ENCODE measurements around the gene TMEM121. TPM values are rescaled to one million over a fixed set of nuclear protein-coding genes. Genes with fewer than 3 reads are reported as not detected.

TMEM121 gene
- total RNA-seq (1 to 10 TPM in 4 of 5 donors, not detected in 1; 1.3 to 8.2 (median 2.1) TPM), polyA plus RNA-seq (1 to 10 TPM in 2 of 3 donors, under 1 TPM in 1; 0.93 to 4.2 (median 1.2) TPM)
- long read RNA-seq, donor 1, partial matches to known transcripts = 0 of 1 reads
- long read RNA-seq, donor 1, other reads (novel, unspliced or antisense) = 0 of 1 reads
- long read RNA-seq, donor 2, partial matches to known transcripts = 0 of 1 reads
- long read RNA-seq, donor 2, other reads (novel, unspliced or antisense) = 0 of 1 reads
- long read RNA-seq, donor 3, partial matches to known transcripts = 0 of 1 reads
- long read RNA-seq, donor 3, other reads (novel, unspliced or antisense) = 0 of 1 reads
- long read RNA-seq, donor 4 = 0 reads
- long read RNA-seq, donor 5, partial matches to known transcripts = 0 of 1 reads
- long read RNA-seq, donor 5, other reads (novel, unspliced or antisense) = 0 of 1 reads
- long read RNA-seq, donor 6, partial matches to known transcripts = 0 of 3 reads
- long read RNA-seq, donor 6, other reads (novel, unspliced or antisense) = 0 of 3 reads
- long read RNA-seq, donor 7, partial matches to known transcripts = 0 of 1 reads
- long read RNA-seq, donor 7, other reads (novel, unspliced or antisense) = 0 of 1 reads
- long read RNA-seq, donor 8, partial matches to known transcripts = 0 of 1 reads
- long read RNA-seq, donor 8, other reads (novel, unspliced or antisense) = 0 of 1 reads
- long read RNA-seq, donor 9 = 0 reads
- long read RNA-seq, donor 10, partial matches to known transcripts = 0 of 2 reads
- long read RNA-seq, donor 10, other reads (novel, unspliced or antisense) = 0 of 2 reads

DNA sequence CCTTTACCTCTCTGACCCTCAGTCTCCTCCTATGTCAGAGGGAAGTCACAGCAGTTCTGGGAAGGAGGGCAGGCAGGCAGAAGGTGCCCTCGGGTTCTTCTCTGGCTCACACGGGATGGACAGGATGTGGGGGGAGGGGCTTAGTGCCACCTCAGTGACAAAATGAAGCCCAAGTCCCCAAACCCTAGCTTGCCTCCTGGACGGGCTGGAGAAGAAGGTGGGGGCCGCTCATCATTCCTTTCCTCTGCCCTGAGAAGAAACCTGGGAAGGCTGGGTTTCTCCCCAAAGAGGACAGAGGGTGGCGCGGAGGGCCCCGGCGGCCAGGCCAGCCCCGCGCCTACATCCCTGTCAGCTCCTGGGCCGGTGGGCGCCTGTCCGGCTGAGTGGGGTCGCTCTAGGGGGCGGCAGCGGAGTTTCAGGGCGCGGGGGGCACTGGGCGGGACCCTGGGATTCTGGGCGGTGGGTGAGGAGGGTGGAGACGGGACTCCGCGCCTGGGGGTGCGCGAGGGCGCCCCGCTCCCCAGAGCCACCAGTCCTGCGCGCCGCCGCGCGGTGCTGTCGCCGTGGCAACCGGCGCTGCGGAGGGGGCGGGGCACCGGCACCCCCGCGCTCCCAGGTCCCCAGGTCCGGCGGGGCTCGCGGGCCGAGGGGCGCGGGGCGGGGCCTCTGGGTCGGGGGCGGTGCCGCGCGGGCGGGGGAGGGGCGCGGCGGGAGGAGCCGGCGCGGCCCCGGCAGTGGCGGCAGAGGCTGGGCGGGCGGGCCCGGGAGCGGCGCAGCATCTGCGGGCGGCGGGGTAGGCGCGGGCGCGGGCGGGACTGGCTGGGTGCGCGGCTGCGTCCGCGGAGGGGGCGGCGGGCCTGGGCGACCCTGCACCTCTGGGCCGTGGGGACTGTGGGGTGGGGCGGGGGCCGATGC, at the start of gene TMEM121:
TMEM121 (plus strand) TSS at position 723 of the 915 bp plus-strand sequence. CDS start 2,252 bp downstream, outside the sequence.
- H3K4me3 ChIP-seq = peak within 1 kb of the TSS; percentile 56 to 74 (median 66)
- 1 to 18% (median 2%) methylated on average over 8 to 87 of the region's 88 CpGs for WGBS, 5 donors
- no peaks in the 10 kb centered on the region for H3K9me3 ChIP-seq
- TF ChIP-seq, protein P1, sequence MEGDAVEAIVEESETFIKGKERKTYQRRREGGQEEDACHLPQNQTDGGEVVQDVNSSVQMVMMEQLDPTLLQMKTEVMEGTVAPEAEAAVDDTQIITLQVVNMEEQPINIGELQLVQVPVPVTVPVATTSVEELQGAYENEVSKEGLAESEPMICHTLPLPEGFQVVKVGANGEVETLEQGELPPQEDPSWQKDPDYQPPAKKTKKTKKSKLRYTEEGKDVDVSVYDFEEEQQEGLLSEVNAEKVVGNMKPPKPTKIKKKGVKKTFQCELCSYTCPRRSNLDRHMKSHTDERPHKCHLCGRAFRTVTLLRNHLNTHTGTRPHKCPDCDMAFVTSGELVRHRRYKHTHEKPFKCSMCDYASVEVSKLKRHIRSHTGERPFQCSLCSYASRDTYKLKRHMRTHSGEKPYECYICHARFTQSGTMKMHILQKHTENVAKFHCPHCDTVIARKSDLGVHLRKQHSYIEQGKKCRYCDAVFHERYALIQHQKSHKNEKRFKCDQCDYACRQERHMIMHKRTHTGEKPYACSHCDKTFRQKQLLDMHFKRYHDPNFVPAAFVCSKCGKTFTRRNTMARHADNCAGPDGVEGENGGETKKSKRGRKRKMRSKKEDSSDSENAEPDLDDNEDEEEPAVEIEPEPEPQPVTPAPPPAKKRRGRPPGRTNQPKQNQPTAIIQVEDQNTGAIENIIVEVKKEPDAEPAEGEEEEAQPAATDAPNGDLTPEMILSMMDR (IDR thresholded peaks at IDR 0.05) = no peak
- no peak for TF ChIP-seq EP300 (IDR thresholded peaks at IDR 0.05)
- TF ChIP-seq POLR2A (IDR thresholded peaks at IDR 0.05) = no peak
- no peak for TF ChIP-seq POLR2AphosphoS5 (IDR thresholded peaks at IDR 0.05)
- H3K4me1 ChIP-seq = peaks cover 37 to 46% (median 43%) of the 10 kb centered on the region in 4 donors
- H3K27ac ChIP-seq = peak within 1 kb of the TSS in 3 of 5 donors; percentile 42 to 60 (median 55)
- intact Hi-C loops (cut with DNase I; ENCODE audit: low total_unique reads) = no loop called here
- peaks cover 4 to 70% (median 32%) of the 10 kb centered on the region in 3 donors for H3K27me3 ChIP-seq
- DNase-seq = peak in 1 of 2 donors; percentile 77
- no peaks in the 10 kb centered on the region for H3K36me3 ChIP-seq

DNA sequence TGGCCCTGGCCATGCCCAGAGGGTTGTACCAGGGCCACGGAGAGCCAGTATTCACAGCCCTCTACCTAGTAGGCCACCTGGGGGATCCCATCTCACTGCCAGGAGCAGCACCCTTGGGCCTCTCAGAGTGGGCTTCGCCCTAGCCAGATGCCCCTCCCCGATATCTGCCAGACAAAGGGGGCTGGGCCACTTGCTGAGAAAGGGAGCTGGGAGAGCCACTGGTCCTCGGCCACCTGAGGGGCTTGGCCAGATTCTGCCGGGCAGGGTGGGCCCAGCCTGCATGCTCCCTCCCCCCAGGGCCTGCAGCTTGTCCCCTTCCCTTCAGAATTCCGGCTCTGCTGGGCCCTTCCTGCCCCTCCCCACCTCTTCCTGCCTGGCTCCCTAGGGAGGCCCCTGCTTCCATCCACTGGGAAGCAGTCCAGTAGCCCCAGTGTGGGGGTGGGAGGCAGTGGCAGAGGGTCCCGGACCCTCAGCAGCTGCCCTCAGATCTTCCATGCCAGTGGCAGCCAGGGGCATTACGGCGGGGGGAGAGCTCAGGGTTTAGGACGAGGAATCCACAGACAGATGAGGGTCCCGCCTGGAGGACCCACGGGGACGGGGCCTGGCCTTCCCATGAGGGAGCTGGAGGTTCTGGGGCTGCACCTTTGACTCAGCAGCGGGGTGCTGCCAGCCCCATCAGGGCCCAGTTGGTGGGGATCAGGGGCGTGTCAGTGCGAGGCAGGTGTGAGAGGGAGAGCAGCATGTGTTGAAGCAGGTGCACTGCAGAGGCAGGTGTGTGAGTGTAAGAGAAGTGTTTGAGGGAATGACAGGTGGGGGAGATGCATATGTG, 49.3 kb upstream of the TMEM121 start:
- peaks cover 0 to 18% (median 4%) of the 10 kb centered on the region in 4 donors for H3K36me3 ChIP-seq
- peak overlapping the region; percentile 83 to 91 (median 84) for H3K27ac ChIP-seq
- peak overlapping the region; percentile 61 to 86 (median 79) for H3K4me3 ChIP-seq
- peak in 1 of 2 donors; percentile 64 for DNase-seq
- no peak for TF ChIP-seq EP300 (IDR thresholded peaks at IDR 0.05)
- TF ChIP-seq, protein P1 (IDR thresholded peaks at IDR 0.05) = no peak
- no peak for TF ChIP-seq POLR2AphosphoS5 (IDR thresholded peaks at IDR 0.05)
- TF ChIP-seq POLR2A (IDR thresholded peaks at IDR 0.05) = no peak
- peaks cover 0 to 74% (median 13%) of the 10 kb centered on the region in 3 donors for H3K27me3 ChIP-seq
- H3K4me1 ChIP-seq = peaks cover 63 to 91% (median 83%) of the 10 kb centered on the region in 4 donors
- H3K9me3 ChIP-seq = no peaks in the 10 kb centered on the region
- intact Hi-C loops (cut with DNase I; ENCODE audit: low total_unique reads) = no loop called here
- WGBS, 5 donors = 37 to 48% (median 44%) methylated on average over 13 to 16 of the region's 16 CpGs

DNA sequence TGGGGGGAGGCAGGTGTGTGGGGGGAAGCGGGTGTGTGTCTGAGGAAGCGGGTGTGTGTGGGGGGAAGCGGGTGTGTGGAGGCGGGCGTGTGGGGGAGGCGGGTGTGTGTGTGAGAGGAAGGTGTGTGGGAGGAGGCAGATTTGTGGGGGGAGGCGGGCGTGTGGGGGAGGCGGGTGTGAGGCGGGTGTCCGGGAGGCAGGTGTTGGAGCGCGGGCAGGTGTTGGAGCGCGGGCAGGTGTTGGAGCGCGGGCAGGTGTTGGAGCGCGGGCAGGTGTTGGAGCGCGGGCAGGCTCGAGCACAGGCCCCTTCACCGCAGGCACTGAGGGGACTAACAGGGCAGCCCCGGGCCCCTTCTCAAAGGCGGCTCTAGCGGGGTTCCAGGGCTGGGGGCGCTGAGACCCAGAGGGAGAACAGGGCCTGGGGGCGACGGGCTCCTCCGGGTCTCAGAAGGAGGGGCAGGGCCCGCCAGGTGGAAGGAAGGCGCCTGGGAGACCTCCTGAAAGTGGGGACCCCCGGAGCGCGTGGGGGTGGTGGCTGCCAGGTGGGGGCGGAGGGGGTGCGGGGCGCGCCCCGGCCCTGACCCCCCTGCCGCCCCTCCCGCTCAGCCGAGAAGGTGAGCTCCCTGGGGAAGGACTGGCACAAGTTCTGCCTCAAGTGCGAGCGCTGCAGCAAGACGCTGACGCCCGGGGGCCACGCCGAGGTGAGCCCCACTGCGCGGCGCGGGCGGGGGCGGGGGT, 48.6 kb upstream of the TMEM121 start:
- intact Hi-C loops (cut with DNase I; ENCODE audit: low total_unique reads) = no loop called here
- Histone ChIP-seq H3K4me1 (peaks cover 63 to 91% (median 83%) of the 10 kb centered on the region in 4 donors), H3K27ac (peak overlapping the region in 3 of 5 donors; percentile 38 to 90 (median 83)), H3K36me3 (peaks cover 0 to 18% (median 4%) of the 10 kb centered on the region in 4 donors), H3K4me3 (peak overlapping the region in 1 of 4 donors; percentile 82), H3K27me3 (peaks cover 0 to 74% (median 13%) of the 10 kb centered on the region in 3 donors), H3K9me3 (no peaks in the 10 kb centered on the region)
- WGBS, 5 donors = 44 to 60% (median 48%) methylated on average over 17 to 54 of the region's 56 CpGs
- TF ChIP-seq POLR2A (IDR thresholded peaks at IDR 0.05) = no peak
- no peak for TF ChIP-seq POLR2AphosphoS5 (IDR thresholded peaks at IDR 0.05)
- no peak for TF ChIP-seq EP300 (IDR thresholded peaks at IDR 0.05)
- TF ChIP-seq, protein P1 (IDR thresholded peaks at IDR 0.05) = no peak
- DNase-seq = peak in 1 of 2 donors; percentile 80
